ENCODE data around the gene BRMS1L. TPM values are rescaled to one million over a fixed set of nuclear protein-coding genes. Genes with fewer than 3 reads are reported as not detected.

Gene BRMS1L
- total and polyA plus RNA-seq, 2 of the 13 experiments (the other 11 are each of a cell fraction or from before 2014, with no cell fraction given), result 21.1 to 23.8 TPM

GRCh38 chr14:35826218-35826951 lies at the start of gene BRMS1L (continued):
- TF ChIP-seq ZNF225 (CRISPR knock-in tag; IDR thresholded peaks at IDR 0.05) (peak; percentile 100), NCOR1 (IDR thresholded peaks at IDR 0.05; ENCODE audit: borderline replicate concordance, low read length) (peak; percentile 58; the same call in 1 of the 2 replicates), HNF4A (CRISPR knock-in tag; IDR thresholded peaks at IDR 0.05) (no peak; the same call in 1 of the 2 replicates), SP140L (CRISPR knock-in tag; IDR thresholded peaks at IDR 0.05; ENCODE audit: borderline replicate concordance) (peak; percentile 99), BORCS8-MEF2B (CRISPR knock-in tag; IDR thresholded peaks at IDR 0.05) (peak; percentile 99), ZC3H13 (CRISPR knock-in tag; IDR thresholded peaks at IDR 0.05) (peak; percentile 98), ZNF607 (CRISPR knock-in tag; IDR thresholded peaks at IDR 0.05; ENCODE audit: borderline replicate concordance) (peak; percentile 100), TMF1 (CRISPR knock-in tag; IDR thresholded peaks at IDR 0.05; ENCODE audit: low read depth) (peak; percentile 90), SRF (IDR thresholded peaks at IDR 0.05; ENCODE audit: low read depth, low read length) (peak; percentile 69; the same call in 1 of the 2 replicates), FOXA3 (CRISPR knock-in tag; IDR thresholded peaks at IDR 0.05) (peak; percentile 71; the same call in 1 of the 2 replicates), BRD4 (CRISPR knock-in tag; IDR thresholded peaks at IDR 0.05) (peak; percentile 93), E2F1 (CRISPR knock-in tag; IDR thresholded peaks at IDR 0.05) (peak; percentile 80), EED (CRISPR knock-in tag; IDR thresholded peaks at IDR 0.05) (peak; percentile 100), ZNF883 (CRISPR knock-in tag; IDR thresholded peaks at IDR 0.05; ENCODE audit: not compliant biosample characterization) (peak; percentile 100), ZNF605 (CRISPR knock-in tag; IDR thresholded peaks at IDR 0.05) (peak; percentile 100), ZNF619 (CRISPR knock-in tag; IDR thresholded peaks at IDR 0.05) (peak; percentile 100), ZNF878 (CRISPR knock-in tag; IDR thresholded peaks at IDR 0.05) (no peak; the same call in 1 of the 2 replicates), ZNF362 (CRISPR knock-in tag; IDR thresholded peaks at IDR 0.05; ENCODE audit: borderline replicate concordance) (peak; percentile 83; the same call in 1 of the 2 replicates), ZNF616 (CRISPR knock-in tag; IDR thresholded peaks at IDR 0.05; ENCODE audit: low read depth) (peak; percentile 98), CEBPB (IDR thresholded peaks at IDR 0.05; ENCODE audit: borderline replicate concordance, low read depth, low read length) (no peak), ZSCAN12 (CRISPR knock-in tag; IDR thresholded peaks at IDR 0.05) (peak; percentile 63; the same call in 1 of the 2 replicates), ZNF550 (CRISPR knock-in tag; IDR thresholded peaks at IDR 0.05; ENCODE audit: borderline replicate concordance) (peak; percentile 100), ZNF12 (CRISPR knock-in tag; IDR thresholded peaks at IDR 0.05) (peak; percentile 95), FOXM1 (CRISPR knock-in tag; IDR thresholded peaks at IDR 0.05) (no peak), SKI (IDR thresholded peaks at IDR 0.05; ENCODE audit: partially characterized antibody) (peak; percentile 86), NFATC3 (CRISPR knock-in tag; IDR thresholded peaks at IDR 0.05) (peak; percentile 61; the same call in 1 of the 2 replicates), ZSCAN22 (CRISPR knock-in tag; IDR thresholded peaks at IDR 0.05) (peak; percentile 86)
- TF ChIP-seq, protein P1, sequence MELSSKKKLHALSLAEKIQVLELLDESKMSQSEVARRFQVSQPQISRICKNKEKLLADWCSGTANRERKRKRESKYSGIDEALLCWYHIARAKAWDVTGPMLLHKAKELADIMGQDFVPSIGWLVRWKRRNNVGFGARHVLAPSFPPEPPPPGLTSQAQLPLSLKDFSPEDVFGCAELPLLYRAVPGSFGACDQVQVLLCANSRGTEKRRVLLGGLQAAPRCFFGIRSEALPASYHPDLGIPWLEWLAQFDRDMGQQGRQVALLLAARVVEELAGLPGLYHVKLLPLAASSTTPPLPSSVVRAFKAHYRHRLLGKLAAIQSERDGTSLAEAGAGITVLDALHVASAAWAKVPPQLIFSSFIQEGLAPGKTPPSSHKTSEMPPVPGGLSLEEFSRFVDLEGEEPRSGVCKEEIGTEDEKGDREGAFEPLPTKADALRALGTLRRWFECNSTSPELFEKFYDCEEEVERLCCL (CRISPR knock-in tag; IDR thresholded peaks at IDR 0.05; ENCODE audit: borderline replicate concordance), result peak; percentile 99

Measured in HepG2 (cell line).